Central memory CD4-positive, alpha-beta T cell (primary cell): Measurements from ENCODE around the gene RPL10A.

Experiments
- DNase-seq: peaks from one replicate; pipeline ENCODE4 v3.0.0; 2022

RPL10A gene

DNA sequence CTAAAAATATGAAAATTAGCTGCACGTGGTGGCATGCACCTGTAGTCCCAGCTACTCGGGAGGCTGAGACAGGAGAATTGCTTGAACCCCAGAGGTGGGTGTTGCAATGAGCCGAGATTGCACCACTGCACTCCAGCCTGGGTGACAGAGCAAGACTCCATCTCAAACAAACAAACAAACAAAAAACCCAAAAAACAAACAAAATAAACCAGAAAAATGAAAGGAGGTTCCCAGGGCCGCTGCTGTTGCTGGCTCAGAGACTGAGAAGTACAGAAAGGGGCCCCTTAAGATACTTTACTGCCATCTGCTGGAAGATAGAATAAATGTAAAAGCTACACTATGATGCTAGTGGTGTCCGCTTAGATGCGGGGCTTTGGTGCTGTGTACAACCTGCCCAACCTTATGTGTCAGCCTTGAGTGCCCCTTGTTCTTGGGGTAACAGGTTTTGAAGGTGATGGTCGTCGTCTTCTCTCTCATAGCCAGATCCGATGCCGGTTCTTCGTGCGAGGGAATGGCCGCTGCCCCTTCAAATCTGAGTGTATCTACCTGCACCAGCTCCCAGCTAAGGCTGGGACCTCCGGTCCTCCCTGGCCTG, 18.8 kb upstream of the RPL10A start:
- DNase-seq = peak; percentile 67

DNA sequence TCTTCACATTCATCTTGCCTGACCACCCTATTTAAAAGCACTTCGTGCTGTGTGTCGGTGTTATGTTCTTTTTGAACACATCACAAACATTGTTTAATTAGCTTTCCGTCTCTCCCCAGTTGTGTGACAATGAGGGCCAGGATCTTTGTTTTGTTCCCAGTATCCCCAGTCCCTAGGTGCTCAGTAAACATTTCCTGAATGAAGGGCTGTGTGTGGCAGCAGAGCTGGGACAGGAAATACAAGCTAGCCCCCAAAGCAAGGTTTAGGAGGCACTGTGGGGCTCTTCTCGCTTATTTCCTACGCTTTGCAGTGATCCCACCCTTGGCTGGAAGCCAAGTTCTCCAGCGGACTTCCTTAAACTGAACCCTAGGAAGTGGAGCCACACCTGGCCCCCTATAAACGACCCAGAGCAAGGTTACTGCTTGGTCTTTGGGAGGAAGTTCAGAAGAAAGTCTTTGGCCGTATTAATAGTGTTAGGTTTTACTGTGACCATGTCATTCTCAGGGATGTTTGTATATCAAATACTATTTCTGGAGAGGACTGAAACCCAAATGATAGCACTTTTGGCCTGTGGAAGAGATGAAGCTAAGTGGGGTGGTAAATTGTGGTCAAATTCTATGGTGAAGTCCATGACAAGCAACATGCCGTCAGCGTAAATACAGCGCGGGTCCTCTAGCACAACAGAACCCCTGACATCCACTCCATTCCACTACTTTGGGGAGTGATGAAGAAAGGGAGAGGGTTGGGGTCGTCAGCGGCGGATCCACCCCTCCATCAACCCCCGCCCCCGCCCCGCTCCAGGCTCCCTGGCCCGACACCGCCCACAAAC, 16.6 kb upstream of the RPL10A start:
- DNase-seq = no peak

DNA sequence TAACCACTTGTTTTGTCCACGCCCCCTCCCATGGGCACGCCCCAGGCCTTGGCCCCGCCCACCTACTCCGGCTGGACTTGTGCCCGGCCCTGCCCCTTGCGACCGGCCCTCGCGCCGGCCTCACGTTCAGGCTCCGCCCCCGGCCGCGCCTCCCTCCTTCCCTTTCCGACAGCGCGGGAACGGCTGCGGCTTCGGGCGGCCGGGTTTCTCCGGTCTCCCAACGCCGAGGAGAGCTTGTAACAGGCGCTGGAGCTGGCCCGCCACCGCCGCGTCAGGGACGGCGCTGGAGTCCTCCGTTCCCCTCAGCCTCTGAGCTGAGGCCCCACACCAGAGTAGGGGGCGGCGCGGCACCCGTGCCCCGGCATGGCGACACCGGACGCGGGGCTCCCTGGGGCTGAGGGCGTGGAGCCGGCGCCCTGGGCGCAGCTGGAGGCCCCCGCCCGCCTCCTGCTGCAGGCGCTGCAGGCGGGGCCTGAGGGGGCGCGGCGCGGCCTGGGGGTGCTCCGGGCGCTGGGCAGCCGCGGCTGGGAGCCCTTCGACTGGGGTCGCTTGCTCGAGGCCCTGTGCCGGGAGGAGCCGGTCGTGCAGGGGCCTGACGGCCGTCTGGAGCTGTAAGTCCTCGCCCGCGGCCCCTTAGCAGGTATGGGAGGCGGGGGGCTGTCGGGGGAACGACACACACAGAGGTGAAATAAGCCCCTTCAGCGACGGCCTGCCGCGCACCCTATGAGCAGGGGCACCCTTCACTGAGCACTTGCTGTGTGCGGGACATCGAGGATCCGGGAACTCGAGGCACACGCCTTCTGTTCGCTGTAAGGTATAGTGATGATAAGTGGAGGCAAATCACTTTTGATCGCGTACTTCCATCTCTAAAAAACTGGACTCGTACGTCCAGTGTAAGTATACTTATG, 15.8 kb upstream of the RPL10A start, which contains the start of gene FANCE:
Gene FANCE (plus strand): TSS at position 156 of the 908 bp plus-strand sequence. CDS start 208 bp downstream, at position 364.
- DNase-seq = peak; percentile 78

DNA sequence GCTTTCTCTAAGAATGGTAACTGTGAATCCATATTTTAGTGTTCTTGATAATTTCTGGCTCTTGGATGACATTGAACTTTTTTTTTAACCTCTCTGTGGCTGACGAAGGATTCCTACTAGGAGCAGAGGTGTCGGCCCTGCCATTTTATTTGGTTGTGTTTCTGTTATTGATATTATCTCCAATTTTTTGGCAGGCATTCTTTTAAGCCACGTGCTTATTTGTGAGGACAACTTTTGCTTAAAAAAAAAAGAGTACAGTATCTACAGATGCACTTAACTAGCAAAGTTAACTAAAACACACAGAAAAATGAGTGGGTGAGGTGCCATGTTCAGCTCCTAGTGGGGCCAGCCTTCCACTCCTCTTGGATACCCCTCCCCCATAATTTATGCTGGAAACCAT, 15.0 kb upstream of the RPL10A start:
- DNase-seq = no peak

DNA sequence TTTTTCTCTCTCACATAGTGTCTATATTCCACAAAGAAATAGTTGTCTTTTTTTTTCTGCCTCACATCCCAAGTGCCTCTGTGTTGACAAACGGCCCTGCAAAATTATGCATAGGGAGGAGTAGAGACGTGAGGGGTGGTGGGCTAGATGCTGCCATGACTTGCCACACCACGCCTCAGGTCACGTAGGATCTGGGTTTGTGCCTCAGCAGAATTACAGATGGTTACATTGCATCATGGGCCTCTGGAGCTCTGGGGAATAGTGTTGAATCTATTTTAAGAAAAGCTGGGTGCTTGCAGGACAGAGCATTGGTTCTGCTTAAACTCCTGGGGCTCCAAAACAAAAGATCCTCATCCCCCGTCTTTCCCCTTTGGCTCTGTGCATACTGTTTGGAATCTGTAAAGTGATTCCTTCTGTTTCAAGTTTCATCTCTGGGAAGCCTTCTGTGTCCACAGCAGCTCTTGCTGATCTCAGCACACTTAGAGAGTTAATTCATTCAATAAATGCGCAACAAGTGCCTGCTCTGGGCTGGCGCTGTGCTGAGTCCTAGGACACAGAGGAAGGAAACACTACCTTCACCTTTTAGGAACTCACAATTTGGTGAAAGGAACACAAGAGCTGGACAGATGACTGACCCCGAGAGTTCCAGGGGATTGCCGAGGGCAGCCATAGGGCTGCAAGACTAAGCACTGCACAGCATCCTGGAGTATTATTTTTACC, 13.7 kb upstream of the RPL10A start:
- DNase-seq = no peak

DNA sequence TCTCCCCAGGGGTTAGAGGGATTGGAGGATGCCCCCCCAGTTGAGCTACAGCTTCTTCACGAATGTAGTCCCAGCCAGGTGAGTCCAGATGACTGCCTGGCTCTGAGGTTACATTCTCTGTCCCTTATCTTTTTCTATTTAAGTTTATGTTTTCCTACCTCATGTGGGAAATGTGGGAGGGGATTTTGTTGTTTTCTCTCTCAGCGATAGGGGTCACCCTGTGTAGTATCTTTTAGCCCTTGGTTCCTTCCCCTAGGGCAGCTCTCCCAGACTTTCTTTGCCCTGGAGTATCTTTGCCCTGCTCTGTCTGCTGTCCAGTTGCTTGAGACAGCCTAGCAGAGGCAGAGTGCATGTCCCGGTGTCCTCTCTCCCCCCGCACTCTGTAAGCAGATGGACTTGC, 10.3 kb upstream of the RPL10A start:
- DNase-seq = no peak

DNA sequence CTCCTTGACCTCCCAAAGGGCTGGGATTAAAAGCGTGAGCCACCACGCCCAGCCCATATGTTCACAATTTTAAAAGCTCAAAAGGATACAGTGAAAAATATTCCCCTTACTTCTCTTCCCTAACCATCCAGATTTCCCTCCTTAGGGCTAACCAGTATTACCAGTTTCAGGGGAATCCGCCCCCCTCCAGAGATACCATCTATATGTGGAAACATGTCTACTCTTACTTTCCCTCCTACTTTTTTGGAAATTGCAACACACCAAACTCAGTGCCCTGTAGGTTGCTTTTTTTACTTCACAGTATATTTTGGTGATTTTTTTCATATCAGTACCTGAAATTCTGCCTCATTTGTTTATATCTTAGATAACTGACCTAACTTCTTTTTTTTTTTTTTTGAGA, 6.9 kb upstream of the RPL10A start:
- DNase-seq = no peak

DNA sequence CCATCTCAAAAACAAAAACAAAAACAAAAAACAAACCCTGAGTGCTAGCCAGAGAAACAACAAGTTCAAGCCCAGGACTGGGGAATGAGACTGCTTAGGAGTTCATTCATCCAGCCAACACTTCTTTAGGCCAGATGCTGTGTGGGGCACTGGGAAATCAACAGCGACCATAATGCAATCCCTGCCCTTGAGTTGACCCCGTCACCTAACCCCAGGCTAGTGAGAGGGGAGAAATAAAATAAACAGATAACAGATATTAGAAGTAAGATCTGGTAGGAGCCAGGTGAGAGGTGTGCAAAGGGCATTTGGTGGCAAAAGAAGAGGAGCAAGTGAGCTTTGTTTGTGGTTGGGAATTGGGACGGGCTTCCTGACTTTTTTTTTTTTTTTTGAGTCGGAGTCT, 4.9 kb upstream of the RPL10A start:
- DNase-seq = no peak

DNA sequence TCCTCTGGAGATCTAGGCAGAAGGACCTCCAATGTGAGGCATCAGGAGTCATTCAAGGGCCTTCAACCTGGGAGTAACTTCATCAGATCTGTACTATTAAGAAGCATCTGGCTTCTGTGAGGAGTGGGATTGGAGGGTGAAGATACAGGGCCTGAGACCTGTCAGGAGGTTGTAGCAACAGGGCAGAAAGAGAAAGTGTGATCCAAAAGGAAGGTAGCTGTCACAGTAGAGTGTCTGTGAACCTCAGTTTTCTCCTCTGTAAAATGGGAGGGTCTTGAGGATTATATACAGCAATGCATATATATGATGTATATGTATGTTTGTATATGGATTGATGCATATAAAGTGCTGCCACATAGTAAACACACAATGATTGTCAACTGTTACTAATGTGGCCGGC, 2.6 kb upstream of the RPL10A start:
- no peak for DNase-seq

DNA sequence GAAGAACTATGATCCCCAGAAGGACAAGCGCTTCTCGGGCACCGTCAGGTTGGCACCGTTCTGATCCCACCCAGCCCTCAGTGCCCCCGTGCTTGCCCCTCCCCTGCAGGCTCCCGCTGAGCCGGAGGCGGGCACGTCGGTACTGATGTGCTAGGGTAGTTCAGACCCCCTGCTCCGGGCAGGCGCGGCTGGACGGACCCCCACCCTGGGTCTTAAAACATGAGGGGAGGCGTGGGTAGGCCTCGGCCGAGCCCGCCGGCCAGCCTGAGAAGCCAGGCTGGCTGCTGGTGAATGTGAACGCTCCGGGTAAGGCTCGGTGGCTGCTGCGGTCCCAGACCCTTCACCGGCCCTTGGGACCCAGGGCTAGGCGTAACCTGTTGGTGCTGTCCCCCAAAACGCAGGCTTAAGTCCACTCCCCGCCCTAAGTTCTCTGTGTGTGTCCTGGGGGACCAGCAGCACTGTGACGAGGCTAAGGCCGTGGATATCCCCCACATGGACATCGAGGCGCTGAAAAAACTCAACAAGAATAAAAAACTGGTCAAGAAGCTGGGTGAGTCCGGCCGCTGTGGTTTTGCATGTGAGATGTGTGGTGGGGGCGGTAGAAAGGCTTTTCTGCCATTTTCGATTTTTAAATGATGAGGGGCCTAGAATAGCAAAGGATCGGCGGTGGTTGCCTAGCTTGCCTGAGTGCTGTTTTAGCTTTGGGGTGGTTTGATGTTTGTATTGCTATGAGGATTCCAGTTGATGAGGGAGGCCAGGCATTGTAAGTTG, 964 bp downstream of the RPL10A start:
- DNase-seq = no peak

DNA sequence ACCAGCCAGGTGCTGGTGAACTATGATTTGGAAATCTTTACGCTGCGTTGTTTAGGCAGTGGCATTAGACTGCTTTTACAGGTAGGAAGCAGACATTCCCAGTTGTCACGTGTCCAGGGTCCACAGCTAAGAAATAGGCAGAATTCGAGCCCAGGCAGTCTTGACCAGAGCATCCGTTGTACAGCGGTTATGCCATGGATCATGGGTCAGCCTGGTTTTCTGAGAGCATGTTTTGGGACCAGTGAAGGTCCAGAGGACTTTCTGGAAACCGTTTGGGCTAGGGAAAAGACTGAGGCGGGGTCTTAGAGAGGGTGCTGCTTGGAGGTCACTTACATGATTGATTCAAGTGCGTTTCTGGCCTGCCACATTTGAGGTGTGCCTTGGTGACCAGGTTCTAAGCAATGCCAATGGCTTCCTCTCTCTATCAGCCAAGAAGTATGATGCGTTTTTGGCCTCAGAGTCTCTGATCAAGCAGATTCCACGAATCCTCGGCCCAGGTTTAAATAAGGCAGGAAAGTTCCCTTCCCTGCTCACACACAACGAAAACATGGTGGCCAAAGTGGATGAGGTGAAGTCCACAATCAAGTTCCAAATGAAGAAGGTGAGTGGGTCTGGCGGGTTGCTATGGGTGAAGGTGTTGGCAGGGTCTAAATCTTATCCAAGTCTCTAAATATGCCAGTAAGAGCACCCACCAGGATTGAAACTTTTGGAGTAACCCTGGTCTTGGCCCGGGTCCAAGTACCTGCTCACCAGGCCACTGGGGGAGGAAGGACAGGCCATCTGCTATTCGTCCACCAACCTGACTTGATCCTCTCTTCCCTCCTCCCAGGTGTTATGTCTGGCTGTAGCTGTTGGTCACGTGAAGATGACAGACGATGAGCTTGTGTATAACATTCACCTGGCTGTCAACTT, 1.8 kb downstream of the RPL10A start:
- peak; percentile 18 for DNase-seq

DNA sequence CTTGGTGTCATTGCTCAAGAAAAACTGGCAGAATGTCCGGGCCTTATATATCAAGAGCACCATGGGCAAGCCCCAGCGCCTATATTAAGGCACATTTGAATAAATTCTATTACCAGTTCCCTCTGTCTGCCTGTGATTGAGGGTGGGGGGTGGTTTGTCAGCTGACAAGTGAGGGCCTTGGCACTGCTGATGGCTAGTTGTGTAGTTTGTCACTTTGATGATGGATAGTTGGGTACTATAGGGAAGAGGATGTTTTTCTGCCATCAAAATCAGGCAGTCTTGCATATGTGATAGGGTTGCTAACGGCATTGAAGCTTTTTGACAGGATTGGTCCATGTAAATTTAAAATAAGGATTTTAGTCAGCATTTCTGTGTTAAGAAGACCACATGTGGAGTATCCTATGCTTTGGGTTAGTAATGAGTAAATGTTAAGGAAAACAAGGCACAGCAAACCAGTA, 2.5 kb downstream of the RPL10A start:
- DNase-seq = no peak

DNA sequence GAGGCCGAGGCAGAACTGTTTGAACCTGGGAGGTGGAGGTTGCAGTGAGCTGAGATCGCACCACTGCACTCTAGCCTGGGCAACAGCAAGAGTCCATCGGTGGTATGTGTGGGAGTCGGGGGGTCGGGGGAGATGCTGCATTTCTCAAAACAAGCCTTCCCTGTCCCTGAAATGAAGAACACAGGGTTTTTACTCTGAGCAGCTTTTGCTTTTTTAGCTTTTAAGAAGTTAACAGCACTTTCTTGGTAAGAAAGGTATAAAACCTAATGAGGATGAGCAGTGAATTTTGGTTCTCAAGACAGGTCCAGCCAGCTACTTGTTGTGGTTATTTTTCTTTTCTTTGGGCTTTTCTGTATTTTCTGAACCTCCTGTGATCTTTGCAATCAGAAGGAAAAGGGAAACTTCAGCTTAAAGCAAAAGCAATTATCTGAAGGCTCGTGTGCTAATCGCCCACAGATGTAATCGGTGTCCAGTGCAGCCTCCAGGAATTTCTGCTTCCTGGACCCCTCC, 3.7 kb downstream of the RPL10A start:
- no peak for DNase-seq

DNA sequence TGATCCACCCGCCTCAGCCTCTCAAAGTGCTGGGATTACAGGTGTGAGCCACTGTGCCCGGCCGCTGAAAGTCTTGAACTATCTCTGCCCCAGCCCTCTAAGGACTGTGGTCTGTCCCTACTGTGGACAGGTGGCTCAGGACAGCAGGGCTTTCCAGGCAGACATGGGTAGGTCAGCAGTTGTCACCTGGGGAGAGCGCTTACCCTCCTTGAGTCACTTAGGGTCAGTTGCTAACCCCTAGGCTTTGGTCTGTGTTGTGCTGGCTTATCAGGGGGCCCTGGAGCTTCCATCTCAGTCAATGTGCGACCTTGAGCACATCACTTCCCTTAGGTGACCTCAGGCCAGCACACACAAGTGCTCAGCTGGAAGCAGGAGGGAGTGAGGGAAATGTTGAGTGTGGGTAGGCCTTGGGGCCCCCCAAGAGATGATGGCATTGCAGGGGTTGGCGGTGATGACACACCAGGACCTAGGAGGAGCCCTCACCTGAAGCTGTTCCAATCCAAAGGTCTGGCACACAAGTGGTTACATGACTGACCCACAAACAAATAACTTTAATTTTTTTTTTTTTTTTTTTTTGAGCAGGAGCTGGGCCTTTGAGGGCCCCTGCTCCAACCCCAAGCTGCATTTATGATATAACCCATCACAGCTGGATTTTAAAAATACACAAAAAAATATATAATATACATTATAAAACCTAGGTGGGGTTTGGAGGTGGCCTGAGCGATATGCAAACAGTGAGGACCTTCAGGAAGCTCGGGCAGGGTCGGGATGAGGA, 5.1 kb downstream of the RPL10A start:
- DNase-seq = no peak

DNA sequence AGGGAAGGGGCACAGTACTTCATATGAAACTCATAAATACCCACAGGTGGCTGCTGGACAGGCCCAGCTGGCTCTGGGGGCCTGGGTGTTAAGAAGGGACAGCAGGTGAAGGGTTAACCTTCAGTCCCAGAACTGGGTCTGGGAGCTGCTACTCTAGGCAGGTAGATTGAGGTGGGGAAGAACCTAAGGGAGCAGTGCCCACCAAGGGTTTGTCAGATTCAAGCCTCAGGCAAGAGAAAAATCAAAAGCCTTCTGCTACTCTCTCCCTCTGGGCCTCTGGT, 5.6 kb downstream of the RPL10A start:
- DNase-seq = no peak

DNA sequence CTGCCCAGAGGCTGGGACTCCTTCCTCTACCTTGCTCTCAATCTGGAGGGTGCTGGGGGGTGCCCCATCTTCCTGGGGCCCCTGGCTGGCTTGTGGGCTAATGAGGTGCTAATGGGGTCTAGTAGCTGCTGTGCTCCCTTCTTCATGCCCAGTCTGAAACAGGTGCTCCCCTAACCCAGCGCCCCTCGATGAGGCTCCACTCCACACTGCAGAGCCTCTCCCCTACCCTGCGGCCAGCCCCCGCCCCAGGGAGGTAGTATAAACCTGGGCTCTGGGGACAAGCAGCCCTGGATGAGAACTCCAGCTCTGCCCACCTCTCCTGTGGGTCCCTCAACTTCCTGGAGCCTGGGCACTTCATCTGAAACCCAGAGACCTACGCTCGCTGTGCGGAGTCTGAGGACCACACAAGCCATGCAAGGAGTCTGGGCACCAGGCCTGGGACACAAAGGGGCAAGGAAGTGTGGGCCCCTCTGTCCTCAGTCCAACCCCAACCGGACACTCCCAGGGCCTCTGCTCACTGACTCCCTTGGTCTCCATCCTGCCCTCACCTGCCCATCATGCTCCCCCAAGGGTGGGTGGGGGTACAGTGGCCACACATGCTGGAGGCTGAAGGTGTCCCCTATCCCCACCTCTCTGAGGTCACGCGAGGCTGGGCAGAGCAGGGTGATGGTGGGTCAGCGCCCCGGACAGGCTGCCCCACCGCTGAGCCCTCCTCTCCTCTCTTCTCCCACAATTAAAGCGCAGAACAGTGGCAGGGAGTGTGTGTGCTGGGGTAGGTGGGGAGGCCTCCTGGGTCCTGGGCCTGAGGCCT, 6.1 kb downstream of the RPL10A start:
- DNase-seq = no peak

DNA sequence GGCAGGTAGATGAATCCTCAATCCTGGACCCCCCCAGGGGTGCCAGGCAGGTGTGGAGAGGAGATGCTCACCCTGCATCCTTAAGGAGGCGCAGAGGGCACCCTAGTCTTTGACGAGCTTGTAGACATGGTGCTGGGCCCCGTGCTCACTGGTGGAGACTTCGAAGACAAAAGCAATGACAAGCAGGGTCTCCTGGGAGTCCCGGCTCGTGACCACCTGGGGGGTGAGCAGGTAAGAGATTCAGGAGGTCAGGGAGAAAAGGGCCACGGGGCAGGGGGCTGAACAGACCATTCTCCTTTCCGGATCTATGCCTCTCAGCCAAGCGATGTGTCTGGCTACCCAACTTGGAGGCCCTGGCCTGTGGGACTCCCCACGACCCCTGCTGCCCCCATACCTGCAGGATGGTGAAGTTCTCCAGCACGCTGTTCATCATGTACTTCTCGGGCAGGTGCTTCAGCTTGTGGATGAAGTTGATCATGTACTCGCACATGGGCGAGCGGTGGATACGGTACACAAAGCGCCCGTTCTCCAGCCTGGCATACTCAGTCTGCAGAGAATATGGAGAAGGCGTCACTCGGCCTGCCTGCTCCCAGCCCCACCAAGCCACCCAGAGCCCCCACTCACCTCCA, 6.9 kb downstream of the RPL10A start:
- DNase-seq = no peak

DNA sequence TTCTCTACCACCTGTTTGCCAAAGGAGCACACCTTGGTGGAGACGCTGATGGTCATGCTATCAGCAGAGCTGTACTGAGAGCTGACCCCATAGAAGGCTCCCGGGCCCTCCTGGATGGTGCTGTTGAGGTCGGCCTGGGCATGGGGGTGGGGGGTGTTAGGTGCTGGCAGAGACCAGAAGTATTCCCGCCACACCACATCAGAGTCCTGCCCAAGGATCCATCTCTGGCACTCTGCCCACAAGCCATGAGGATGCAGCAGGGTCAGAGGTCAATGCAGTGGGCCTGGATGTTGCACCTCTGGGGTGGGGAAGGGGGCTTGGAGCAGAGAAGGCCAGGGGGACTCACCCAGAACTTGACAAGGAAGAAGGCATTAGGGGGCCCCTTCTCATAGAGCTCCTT, 7.4 kb downstream of the RPL10A start:
- no peak for DNase-seq

DNA sequence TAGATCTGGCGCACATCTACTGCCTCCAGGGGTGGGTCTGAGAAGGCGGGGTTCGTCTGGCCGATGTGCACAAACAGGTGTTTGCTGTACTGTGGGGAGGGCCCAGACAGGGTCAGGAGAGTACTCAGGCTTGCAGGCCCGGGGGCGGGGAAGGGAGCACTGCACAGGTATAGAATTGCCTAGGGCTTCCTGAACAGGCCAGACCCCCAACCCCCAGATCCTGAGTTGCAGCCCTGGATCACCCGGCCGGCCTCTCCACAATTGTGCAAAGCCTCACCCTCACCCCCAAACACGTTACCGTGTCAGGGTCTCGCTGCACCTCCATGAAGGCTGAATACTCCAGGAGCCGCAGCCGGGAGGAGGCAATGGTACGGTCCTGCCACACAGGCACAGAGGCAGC, 7.8 kb downstream of the RPL10A start:
- DNase-seq = no peak
